ENCODE results near the gene DUSP10.

DUSP10 gene

DNA sequence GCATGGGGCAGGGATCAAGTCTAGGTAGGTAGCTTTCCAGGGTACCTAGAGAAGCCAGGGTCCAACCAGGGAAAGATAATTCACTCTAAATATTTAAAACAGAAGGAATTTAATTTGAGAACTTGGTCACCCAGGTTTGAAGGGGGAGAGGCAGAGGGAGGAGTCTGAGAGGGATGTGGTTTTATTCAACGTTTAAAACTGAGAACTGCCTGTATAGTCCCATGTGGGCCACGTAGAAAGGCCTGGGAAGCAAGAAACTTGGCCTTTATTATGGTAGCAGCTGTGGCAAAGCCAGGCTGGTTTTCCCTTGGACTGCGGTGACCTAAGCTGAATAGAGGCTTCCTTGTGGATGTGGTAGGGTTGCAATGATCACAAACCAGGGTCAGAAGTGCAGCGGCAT is 42.0 kb upstream of the DUSP10 start:
- TF ChIP-seq EZH2phosphoT487 (conservative IDR thresholded peaks at IDR 0.05; ENCODE audit: low read length) (no peak), CTCF (IDR thresholded peaks at IDR 0.05; ENCODE audit: insufficient read depth, low read length, poor library complexity, severe bottlenecking) (no peak)
- Histone ChIP-seq H3K27ac (ENCODE audit: low read depth, low read length) (no peak overlapping the region), H3K9ac (ENCODE audit: low read length) (no peak overlapping the region), H3K4me3 (ENCODE audit: insufficient read depth, low read length, poor library complexity, severe bottlenecking) (no peak overlapping the region), H3K79me2 (ENCODE audit: insufficient read depth, low read length) (no peaks in the 10 kb centered on the region), H2AFZ (ENCODE audit: low read depth, low read length, severe bottlenecking) (no peak overlapping the region), H3K4me2 (ENCODE audit: low read depth, low read length, poor library complexity, severe bottlenecking) (no peak overlapping the region), H3K9me3 (ENCODE audit: insufficient read depth, low read length) (no peaks in the 10 kb centered on the region), H3F3A (ENCODE audit: insufficient read depth) (peaks cover under 1% of the 10 kb centered on the region), H3K27me3 (ENCODE audit: low read length) (no peaks in the 10 kb centered on the region), H4K20me1 (ENCODE audit: low read depth, low read length) (no peaks in the 10 kb centered on the region), H3K9me2 (replicated peaks; ENCODE audit: insufficient read depth, low read length) (no peaks in the 10 kb centered on the region), H3K36me3 (ENCODE audit: low read length) (no peaks in the 10 kb centered on the region)

DNA sequence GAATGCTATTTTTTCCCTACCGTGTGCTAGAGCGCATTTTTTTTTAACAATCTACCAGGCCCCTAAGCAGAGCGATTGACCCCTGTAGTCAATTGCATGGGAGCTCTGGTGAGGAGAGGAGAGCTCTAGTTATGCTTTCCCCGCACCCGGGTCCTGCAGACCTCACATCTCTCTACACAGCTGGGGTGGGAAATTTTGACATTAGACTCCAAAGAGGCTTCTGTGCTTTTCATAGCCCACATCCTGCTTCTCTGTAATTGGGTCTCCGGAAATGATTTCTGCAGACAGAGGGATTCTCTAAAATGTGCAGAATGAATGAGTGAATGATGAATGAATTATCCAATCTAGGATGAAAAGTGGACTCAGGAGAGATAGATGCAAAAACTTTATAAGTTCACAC is 41.5 kb upstream of the DUSP10 start:
- Histone ChIP-seq H4K20me1 (ENCODE audit: low read depth, low read length) (no peaks in the 10 kb centered on the region), H3F3A (ENCODE audit: insufficient read depth) (peaks cover 5% of the 10 kb centered on the region), H3K27me3 (ENCODE audit: low read length) (no peaks in the 10 kb centered on the region), H3K4me3 (ENCODE audit: insufficient read depth, low read length, poor library complexity, severe bottlenecking) (no peak overlapping the region), H3K36me3 (ENCODE audit: low read length) (no peaks in the 10 kb centered on the region), H3K27ac (ENCODE audit: low read depth, low read length) (no peak overlapping the region), H3K9me3 (ENCODE audit: insufficient read depth, low read length) (no peaks in the 10 kb centered on the region), H3K9ac (ENCODE audit: low read length) (no peak overlapping the region), H3K4me2 (ENCODE audit: low read depth, low read length, poor library complexity, severe bottlenecking) (no peak overlapping the region), H2AFZ (ENCODE audit: low read depth, low read length, severe bottlenecking) (no peak overlapping the region), H3K79me2 (ENCODE audit: insufficient read depth, low read length) (no peaks in the 10 kb centered on the region), H3K9me2 (replicated peaks; ENCODE audit: insufficient read depth, low read length) (no peaks in the 10 kb centered on the region)
- TF ChIP-seq EZH2phosphoT487 (conservative IDR thresholded peaks at IDR 0.05; ENCODE audit: low read length) (no peak), CTCF (IDR thresholded peaks at IDR 0.05; ENCODE audit: insufficient read depth, low read length, poor library complexity, severe bottlenecking) (no peak)

DNA sequence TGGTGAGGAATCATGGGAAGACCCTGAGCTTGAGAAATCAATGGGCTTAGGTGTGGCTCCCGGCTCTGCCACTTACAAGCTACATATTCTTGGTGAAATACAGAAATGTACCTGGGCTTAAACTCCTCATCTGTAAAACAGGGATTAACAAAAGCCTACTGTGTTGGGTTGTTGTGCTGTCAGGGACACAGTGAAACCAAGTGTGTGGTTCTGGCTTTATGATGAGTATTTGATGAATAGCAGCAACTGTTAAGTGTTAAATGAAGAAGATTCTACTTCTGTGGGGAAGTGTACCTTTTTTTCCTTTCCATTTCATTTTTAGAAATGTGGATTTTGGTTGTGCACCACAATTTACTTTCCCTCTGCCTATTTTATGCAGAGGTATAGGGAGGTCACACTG is 41.1 kb upstream of the DUSP10 start:
- Histone ChIP-seq H3K9ac (ENCODE audit: low read length) (no peak overlapping the region), H3K36me3 (ENCODE audit: low read length) (no peaks in the 10 kb centered on the region), H3K27ac (ENCODE audit: low read depth, low read length) (no peak overlapping the region), H3K4me2 (ENCODE audit: low read depth, low read length, poor library complexity, severe bottlenecking) (no peak overlapping the region), H3K9me2 (replicated peaks; ENCODE audit: insufficient read depth, low read length) (no peaks in the 10 kb centered on the region), H3K4me3 (ENCODE audit: insufficient read depth, low read length, poor library complexity, severe bottlenecking) (no peak overlapping the region), H2AFZ (ENCODE audit: low read depth, low read length, severe bottlenecking) (no peak overlapping the region), H3K27me3 (ENCODE audit: low read length) (no peaks in the 10 kb centered on the region), H3K79me2 (ENCODE audit: insufficient read depth, low read length) (no peaks in the 10 kb centered on the region), H3K9me3 (ENCODE audit: insufficient read depth, low read length) (no peaks in the 10 kb centered on the region), H3F3A (ENCODE audit: insufficient read depth) (peaks cover 10% of the 10 kb centered on the region), H4K20me1 (ENCODE audit: low read depth, low read length) (no peaks in the 10 kb centered on the region)
- TF ChIP-seq EZH2phosphoT487 (conservative IDR thresholded peaks at IDR 0.05; ENCODE audit: low read length) (no peak), CTCF (IDR thresholded peaks at IDR 0.05; ENCODE audit: insufficient read depth, low read length, poor library complexity, severe bottlenecking) (no peak)

DNA sequence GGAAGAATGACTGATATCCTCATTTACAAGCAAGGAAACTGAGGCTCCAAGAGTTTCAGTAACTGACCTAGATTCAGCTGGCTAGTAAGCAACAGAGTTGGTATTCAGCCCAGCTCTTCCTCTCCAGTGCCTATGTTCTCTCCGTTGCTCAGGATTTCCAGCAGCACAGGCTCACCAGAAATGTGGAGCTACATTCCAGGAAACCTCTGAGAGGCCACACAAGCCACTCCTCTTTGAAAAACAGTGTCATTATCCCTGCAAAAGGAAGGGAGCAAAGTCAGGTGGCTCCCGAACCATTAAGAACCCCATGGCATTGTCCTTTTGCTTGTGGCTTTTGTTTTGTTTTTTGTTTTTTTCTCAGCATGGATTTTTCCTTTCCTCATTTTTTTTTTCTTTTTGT is 40.6 kb upstream of the DUSP10 start:
- H3K9me3 ChIP-seq (ENCODE audit: insufficient read depth, low read length) = no peaks in the 10 kb centered on the region
- no peaks in the 10 kb centered on the region for H3K9me2 ChIP-seq (replicated peaks; ENCODE audit: insufficient read depth, low read length)
- H2AFZ ChIP-seq (ENCODE audit: low read depth, low read length, severe bottlenecking) = no peak overlapping the region
- peaks cover 15% of the 10 kb centered on the region for H3F3A ChIP-seq (ENCODE audit: insufficient read depth)
- no peaks in the 10 kb centered on the region for H4K20me1 ChIP-seq (ENCODE audit: low read depth, low read length)
- no peak overlapping the region for H3K4me2 ChIP-seq (ENCODE audit: low read depth, low read length, poor library complexity, severe bottlenecking)
- H3K9ac ChIP-seq (ENCODE audit: low read length) = no peak overlapping the region
- TF ChIP-seq CTCF (IDR thresholded peaks at IDR 0.05; ENCODE audit: insufficient read depth, low read length, poor library complexity, severe bottlenecking) = no peak
- TF ChIP-seq EZH2phosphoT487 (conservative IDR thresholded peaks at IDR 0.05; ENCODE audit: low read length) = no peak
- no peaks in the 10 kb centered on the region for H3K36me3 ChIP-seq (ENCODE audit: low read length)
- no peaks in the 10 kb centered on the region for H3K27me3 ChIP-seq (ENCODE audit: low read length)
- H3K79me2 ChIP-seq (ENCODE audit: insufficient read depth, low read length) = no peaks in the 10 kb centered on the region
- H3K27ac ChIP-seq (ENCODE audit: low read depth, low read length) = no peak overlapping the region
- H3K4me3 ChIP-seq (ENCODE audit: insufficient read depth, low read length, poor library complexity, severe bottlenecking) = no peak overlapping the region
